Activated CD4-positive, alpha-beta T cell treated with anti-CD3 and anti-CD28 coated beads, Interleukin-2, Interleukin-6, amounts not matched to agents 100 ng/mL and 50 ng/mL, durations not matched to agents 16 hours and 8 hours (primary cell): ENCODE results near the gene LIG1.

Experiments
- DNase-seq: peaks from one replicate; pipeline ENCODE4 v3.0.0-alpha.2; 2020

Gene LIG1

DNA sequence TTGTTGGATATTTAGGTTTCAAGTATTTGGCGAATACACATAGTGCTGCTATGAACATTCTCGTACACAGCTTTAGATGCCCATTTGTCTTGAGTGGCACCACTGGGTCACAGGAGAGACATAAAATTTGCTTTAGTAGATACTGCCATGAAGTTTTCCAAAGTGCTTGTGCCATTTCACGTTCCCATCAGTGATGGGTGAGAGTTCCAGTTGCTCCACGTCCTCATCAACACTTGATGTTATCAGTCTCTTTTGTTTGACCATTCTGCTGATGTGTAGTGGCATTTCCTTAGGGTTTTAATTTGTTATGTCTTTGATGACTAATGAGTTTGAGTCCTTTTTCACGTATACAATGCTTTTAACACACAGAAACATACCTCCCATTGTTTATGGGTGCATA is 11.4 kb upstream of the LIG1 start:
- no peak for DNase-seq

GRCh38 chr19:48176226-48176625 is 6.1 kb upstream of the LIG1 start:
- DNase-seq = no peak

- no peak for DNase-seq
These were observed 5.4 kb upstream of the LIG1 start for GRCh38 chr19:48175578-48175977.

- DNase-seq = no peak
These were observed 4.4 kb upstream of the LIG1 start for GRCh38 chr19:48174445-48175030.

DNA sequence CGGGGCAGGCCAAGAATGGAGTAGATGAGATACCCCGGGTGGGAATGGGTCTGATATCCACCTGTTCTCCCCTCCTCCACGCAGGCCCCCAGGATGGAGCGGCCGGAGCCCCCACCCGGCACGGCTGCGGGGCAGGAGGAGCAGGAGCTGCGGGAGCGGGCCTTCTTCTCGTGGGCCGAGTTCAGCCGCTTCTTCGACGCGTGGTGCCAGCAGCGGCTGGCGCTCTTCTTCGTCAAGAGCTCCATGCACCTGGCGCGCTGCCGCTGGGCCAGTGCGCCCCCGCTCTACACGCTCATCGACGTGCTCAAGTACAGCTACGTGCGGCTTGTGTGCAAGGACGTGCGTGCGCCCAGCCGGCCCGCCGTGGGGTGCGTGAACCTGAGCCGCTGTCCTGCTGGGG is 1.6 kb upstream of the LIG1 start:
- no peak for DNase-seq

DNA sequence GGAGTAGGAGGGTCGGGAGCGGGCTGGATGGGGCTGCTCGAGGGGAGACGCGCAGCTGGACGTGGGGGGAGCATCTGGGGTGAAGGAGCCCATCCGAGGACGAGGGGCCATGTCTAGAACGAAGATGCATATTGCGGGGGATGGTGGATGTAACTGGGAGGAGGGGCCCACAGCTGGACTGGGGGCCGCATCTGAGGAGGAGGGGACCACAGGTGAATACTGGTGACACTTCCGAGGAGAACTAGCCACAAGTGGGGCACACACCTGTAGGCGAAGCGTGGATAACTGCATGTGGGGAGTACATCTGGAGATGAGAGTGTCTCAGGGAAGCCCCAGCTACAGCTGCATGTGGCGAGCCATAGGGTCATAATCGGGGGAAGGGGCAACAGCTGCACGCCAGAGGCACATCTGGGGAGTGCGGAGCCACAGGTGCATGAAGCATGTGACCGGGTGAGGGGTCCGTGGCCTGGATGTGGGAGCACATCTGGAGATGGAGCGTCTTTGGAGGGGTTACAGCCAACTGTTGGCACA is 738 bp upstream of the LIG1 start:
- no peak for DNase-seq

GRCh38 chr19:48169578-48169938 is 586 bp downstream of the LIG1 start:
- peak; percentile 93 for DNase-seq

DNA sequence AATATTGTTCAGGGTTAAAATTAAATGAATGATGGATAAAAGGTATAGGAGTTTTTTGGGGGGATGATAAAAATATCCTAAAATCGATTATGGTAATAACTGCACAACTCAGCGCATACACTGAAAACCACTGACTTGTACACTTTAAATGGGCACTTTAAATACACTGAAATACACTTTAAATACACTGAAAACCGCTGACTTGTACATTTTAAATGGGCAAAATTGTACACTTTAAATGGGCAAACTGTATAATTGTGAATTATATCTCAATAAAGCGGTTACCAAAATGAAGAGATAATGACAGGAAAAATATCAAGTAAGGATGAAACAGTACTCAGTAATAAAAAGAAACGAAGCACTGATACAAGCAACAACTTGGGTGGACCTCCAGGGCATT is 1.5 kb downstream of the LIG1 start:
- no peak for DNase-seq

DNA sequence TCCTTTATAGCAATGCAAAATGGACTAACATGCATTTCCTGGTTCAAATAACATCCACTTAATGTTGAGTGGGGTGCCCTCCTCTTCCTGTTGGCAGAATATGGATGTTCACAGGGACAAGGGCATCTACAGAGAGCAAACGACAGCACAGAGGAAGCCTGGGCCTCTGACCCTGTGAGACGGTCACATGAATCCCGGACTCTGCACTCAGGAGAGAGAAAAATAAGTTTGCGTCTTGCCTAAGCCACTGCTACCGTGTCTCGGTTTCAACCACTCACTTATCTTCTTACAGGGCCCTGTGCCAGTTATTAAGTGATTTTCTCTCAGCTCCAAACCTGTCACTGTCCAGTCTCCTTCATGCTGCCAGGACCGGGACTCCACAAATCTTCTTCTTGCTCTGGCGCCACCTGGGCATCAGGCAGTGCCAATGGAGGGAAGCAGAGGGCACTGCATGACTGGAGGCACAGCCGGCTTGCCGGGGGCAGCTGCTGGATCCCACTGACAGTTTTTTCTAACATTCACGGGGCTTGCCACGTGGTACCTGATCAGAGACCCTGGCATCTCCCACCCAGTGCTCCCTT is 11.8 kb downstream of the LIG1 start:
- DNase-seq = no peak

DNA sequence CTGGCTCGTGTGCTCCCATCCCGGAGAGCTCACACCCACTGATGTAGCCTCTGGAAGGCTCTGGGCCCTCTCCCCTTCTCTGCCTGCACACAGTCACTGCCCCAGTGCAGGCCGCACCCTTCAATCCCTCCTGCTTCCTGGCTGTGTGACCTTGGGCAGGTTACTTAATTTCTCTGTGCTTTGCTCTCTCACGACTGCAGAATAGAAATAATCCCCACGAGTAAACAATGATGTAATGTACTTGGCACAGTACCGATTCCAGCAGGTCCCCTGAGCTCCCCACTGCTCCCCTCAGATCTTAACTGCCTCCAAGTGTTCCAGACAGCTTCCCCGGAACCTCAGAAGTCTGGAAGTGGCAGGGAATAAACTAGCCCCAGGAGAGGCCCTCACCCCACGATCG is 16.1 kb downstream of the LIG1 start:
- DNase-seq = no peak

DNA sequence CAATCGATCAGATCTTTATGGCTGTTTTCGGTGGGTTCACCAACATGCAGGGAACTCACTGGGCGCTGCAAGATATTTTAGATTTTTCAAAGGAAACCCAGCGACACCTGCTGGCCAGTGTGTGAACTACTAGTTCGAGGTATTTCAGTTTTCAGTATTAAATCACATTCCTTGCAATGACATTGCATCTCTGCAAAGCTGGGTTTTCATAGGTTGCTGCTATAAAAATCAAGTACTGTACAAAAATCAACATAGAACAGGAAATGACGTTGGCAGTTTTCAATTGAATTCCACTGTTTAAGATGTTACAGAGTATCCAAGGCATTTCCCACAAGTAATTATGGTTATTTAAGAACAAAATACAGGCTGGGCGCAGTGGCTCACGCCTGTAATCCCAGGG is 17.6 kb downstream of the LIG1 start:
- DNase-seq = peak; percentile 69

DNA sequence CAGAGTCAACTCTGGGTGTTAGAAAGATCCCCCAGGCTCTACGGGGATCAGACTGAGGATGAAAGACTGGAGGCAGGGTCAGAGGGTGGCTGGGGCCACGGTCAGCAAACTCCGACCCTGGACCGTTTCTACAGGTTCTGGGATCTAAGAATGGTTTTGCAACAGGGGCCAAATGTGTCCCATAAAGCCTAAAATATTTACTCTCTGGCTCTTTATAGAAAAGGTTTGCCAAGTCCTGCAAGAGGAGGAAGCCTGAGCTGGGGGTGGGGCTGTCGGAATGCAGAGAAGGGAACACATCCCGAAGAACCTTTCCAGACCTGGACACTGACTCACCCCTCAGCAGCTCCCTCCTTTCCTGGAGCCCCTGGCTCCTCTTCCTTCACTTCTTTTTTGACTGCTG is 20.7 kb downstream of the LIG1 start:
- DNase-seq = no peak

GRCh38 chr19:48148576-48148975 is 21.6 kb downstream of the LIG1 start:
- no peak for DNase-seq

DNA sequence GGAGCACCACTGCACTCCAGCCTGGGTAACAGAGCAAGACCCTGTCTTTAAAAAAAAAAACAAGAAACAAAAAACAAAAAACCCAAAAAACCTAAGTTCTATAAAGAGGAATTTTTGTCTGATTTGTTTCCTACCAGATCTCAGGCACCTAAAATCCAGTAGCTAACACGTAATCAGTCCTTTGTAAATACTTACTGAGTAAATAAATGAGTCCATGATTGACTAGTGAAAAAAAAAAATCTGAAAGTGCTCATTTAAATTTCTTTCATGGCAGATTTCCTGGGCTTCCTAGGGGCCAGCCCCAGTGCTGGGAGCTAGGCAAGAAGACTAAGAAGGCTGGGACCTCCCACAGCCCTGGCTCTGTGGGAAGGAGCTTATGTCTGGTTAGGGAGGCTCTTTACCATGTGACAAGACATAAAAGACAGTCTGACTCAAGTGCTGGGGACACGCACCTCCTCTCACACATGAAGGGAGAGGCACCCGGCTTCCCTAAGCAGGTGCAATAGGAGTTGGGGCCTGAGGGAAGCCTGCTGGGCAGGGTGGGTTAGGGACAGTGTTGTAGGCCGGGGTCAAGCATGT is 22.5 kb downstream of the LIG1 start:
- DNase-seq = no peak

DNA sequence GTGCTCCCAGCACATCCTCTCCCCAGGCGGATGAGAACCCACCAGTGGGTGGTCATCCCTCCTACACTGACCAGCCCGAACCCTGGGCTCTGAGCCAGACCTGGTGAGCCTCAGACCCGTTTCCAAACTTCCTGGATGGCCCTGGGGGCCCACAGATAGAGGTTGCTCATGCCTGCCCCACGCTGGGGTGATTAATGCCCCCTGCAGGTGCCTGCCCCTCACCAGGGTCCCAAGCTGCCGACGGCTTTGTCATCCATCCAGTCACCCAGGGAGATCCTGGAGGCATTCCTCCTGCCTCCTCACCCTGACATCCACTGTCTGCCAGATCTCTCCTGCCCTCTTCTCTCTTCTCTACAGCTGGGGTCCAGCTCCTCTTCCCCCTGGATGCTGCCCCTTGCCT is 31.1 kb downstream of the LIG1 start:
- no peak for DNase-seq

DNA sequence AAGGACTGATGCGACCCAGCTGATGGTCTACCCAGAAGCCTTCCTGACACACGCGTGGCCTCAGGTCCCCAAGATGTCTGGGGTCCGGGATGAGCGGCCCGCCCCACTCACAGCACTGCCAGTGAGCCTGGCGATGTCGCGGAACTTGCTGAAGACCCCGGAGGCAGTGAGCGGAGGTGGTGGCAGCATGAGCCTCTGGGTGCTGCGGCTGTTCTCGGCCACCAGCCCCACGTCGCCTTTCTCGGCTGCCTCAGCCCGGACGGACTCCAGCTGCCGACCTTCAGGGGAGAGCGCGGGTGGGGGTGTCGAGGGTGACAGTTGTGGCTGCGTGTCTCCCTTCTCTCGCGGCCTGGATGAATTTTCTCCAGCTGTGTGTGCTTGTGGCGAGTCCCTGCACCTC is 32.7 kb downstream of the LIG1 start:
- DNase-seq = no peak

GRCh38 chr19:48136547-48136946 is 33.6 kb downstream of the LIG1 start:
- DNase-seq = no peak

DNA sequence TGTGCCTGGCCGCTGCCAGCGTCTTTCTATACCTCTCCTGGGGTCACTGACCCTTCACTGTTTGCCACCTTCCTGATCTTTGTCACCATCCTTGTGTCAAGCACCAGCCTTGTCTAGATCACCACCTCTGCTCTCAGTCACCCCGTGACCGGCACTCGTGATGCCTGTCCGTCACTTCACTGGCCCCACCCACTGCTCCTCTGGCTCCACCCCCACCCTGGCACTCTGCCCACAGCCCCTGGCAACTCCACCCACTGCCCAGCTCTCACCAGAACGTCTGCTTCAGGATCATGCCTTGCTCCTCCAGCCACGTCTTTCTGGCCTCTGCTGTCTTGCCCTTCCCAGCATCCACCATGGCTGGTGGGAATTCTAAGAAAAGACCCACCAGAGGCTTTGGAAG is 34.7 kb downstream of the LIG1 start:
- peak; percentile 38 for DNase-seq

- DNase-seq = no peak
These were observed 37.0 kb downstream of the LIG1 start for GRCh38 chr19:48133094-48133493.

GRCh38 chr19:48127561-48127960 is 42.6 kb downstream of the LIG1 start:
- DNase-seq = no peak

DNA sequence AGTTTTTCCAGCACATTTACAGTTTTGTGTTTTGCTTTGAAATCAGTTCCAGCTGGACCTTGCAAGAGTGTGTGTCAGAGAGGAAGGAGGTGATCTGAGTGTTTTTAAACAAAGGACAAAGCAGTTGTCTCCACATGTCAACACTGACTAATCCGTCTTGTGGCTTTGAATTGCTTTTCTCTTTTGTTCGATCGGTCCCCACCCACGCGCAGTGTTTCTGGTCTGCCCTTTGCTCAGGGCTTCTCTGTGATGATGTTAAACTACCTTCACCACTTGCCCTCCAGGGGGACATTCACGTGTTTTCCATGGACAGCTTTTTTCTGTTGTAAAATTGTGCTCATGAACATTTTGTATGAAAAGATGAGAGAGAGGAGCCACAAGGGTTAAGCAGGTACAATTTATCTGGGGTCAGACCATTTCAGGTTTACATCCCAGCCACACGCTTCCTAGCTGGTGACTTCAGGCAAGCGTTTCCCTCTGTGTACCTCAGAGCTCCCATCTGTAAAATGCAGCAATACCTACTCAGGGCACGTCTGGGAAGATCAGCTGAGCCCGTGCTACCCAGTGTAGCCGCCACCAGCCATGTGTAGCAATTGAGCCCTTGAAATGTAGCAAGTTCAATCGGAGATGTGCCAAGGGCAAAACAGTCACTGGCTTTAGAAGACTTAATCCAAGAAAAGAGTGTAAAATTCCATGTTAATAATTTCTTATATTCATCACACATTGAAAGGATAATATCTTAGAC is 46.1 kb downstream of the LIG1 start:
- peak; percentile 18 for DNase-seq

- no peak for DNase-seq
These were observed 47.7 kb downstream of the LIG1 start for GRCh38 chr19:48122421-48122820.

DNA sequence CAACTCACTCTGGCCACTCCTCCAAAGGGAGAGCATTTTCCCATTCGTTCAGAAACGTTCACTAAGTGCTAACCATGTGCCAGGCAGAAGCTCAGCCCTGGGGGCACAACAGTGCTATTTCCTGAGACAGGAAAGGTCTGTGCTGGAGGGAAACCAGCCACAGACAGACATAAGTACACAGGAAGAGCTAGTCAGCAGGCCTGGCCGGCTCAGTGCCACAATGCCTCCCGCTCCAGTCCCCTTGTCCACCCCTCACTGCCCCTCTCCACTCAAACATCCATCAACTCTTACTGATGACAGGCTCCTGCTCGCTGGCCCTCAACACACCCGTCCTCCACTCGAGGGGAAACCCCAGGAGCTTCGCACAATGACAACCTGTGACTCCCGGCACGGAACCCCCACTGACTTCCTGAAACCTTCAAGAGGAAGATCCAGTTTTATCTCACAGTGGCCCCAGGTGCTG is 48.2 kb downstream of the LIG1 start:
- DNase-seq = peak; percentile 25

- DNase-seq = no peak
These were observed 49.1 kb downstream of the LIG1 start for GRCh38 chr19:48121066-48121465.
